ENCODE data around the gene DCLK3. TPM values are rescaled to one million over a fixed set of nuclear protein-coding genes. Genes with fewer than 3 reads are reported as not detected.

Gene DCLK3
- total and polyA plus RNA-seq, 2 of the 8 experiments (the other 6 are each of a cell fraction or from before 2014, with no cell fraction given): 0.27 to 0.63 TPM

GRCh38 chr3:36771931-36772330, 7.6 kb upstream of the DCLK3 start:
- TF ChIP-seq CHD2 (IDR thresholded peaks at IDR 0.05; ENCODE audit: low read length) (no peak), TAF1 (IDR thresholded peaks at IDR 0.05; ENCODE audit: low read depth, low read length) (no peak), SIN3A (conservative IDR thresholded peaks at IDR 0.05 in 1 of 2, IDR thresholded peaks at IDR 0.05 in 1 of 2; ENCODE audit: low read depth in 1 of 2, low read length in 2 of 2) (no peak), SIX5 (IDR thresholded peaks at IDR 0.05; ENCODE audit: low read depth, low read length) (no peak), POLR2A (IDR thresholded peaks at IDR 0.05; ENCODE audit: control extremely low read depth in 1 of 2, low read depth in 2 of 2, low read length in 2 of 2) (no peak), TEAD4 (IDR thresholded peaks at IDR 0.05; ENCODE audit: low read depth, low read length) (no peak), GTF2F1 (IDR thresholded peaks at IDR 0.05; ENCODE audit: borderline replicate concordance, low read depth, low read length) (no peak), KDM4A (IDR thresholded peaks at IDR 0.05; ENCODE audit: low read depth, low read length, severe bottlenecking) (no peak), ATF3 (IDR thresholded peaks at IDR 0.05; ENCODE audit: insufficient read depth, low read depth, low read length) (no peak), PHF8 (conservative IDR thresholded peaks at IDR 0.05; ENCODE audit: low read depth, low read length) (no peak), TAF7 (optimal IDR thresholded peaks at IDR 0.05; ENCODE audit: borderline replicate concordance, low read depth, low read length) (no peak), MAFK (IDR thresholded peaks at IDR 0.05; ENCODE audit: low read depth, low read length) (no peak), SAP30 (IDR thresholded peaks at IDR 0.05; ENCODE audit: insufficient read depth, insufficient replicate concordance, low read length) (no peak), TBP (IDR thresholded peaks at IDR 0.05; ENCODE audit: low read depth, low read length) (no peak)
- Histone ChIP-seq H3K23ac (ENCODE audit: insufficient read length) (no peak overlapping the region), H2BK120ac (replicated peaks; ENCODE audit: low read depth, low read length) (no peak overlapping the region), H2BK15ac (ENCODE audit: low read length) (no peak overlapping the region), H2BK20ac (ENCODE audit: low read length) (no peak overlapping the region), H3K4ac (replicated peaks; ENCODE audit: insufficient read length, low read depth, low read length) (no peak overlapping the region), H3K18ac (ENCODE audit: extremely low read depth, low read length) (no peak overlapping the region), H2AFZ (ENCODE audit: low read length) (no peak overlapping the region), H3K4me1 (replicated peaks in 1 of 4; ENCODE audit: control insufficient read depth in 3 of 4, insufficient read depth in 4 of 4, low read length in 3 of 4) (peaks cover 2 to 5% (median 3%) of the 10 kb centered on the region in 4 experiments; a peak in 3 of 7 replicates), H4K8ac (ENCODE audit: extremely low read depth, insufficient read depth, low read length) (no peak overlapping the region), H4K5ac (ENCODE audit: insufficient read length, low read depth, low read length) (no peak overlapping the region), H3K9ac (replicated peaks in 1 of 4; ENCODE audit: extremely low read depth in 1 of 4, low read depth in 3 of 4, low read length in 3 of 4) (no peak overlapping the region), H3K56ac (replicated peaks; ENCODE audit: insufficient read length, low read depth, low read length) (no peak overlapping the region), H3K27ac (ENCODE audit: low read depth, low read length) (no peak overlapping the region), H3K79me1 (ENCODE audit: low read depth, low read length) (no peaks in the 10 kb centered on the region), H3K23me2 (ENCODE audit: low read depth, low read length) (no peaks in the 10 kb centered on the region), H3K4me3 (ENCODE audit: extremely low read depth in 1 of 4, insufficient read depth in 2 of 4, low read depth in 3 of 4, low read length in 4 of 4) (no peak overlapping the region), H2BK12ac (ENCODE audit: low read depth, low read length) (no peak overlapping the region), H3K27me3 (replicated peaks in 1 of 4; ENCODE audit: control insufficient read depth in 3 of 4, extremely low read depth in 1 of 4, insufficient read depth in 3 of 4, low read length in 3 of 4) (no peaks in the 10 kb centered on the region; a peak in 1 of 7 replicates), H4K91ac (replicated peaks; ENCODE audit: insufficient read length, low read length) (no peak overlapping the region), H2BK5ac (ENCODE audit: low read depth, low read length) (no peak overlapping the region), H2AK5ac (ENCODE audit: low read depth, low read length) (no peak overlapping the region), H3K36me3 (ENCODE audit: control insufficient read depth in 2 of 4, insufficient read depth in 4 of 4, low read length in 3 of 4) (no peaks in the 10 kb centered on the region), H3K4me2 (ENCODE audit: insufficient read depth in 1 of 2, low read depth in 2 of 2, low read length in 2 of 2) (no peak overlapping the region), H3K9me3 (ENCODE audit: insufficient read depth in 2 of 2, low read depth in 1 of 2, low read length in 1 of 2) (no peaks in the 10 kb centered on the region), H3K79me2 (ENCODE audit: control insufficient read depth in 1 of 2, insufficient read depth in 2 of 2, low read length in 2 of 2) (no peaks in the 10 kb centered on the region), H3K14ac (ENCODE audit: insufficient read length) (no peak overlapping the region), H4K20me1 (replicated peaks in 1 of 2; ENCODE audit: control insufficient read depth in 1 of 2, insufficient read depth in 2 of 2, low read length in 2 of 2) (no peaks in the 10 kb centered on the region)
- DNase-seq (ENCODE audit: low read depth in 1 of 2, low spot score in 2 of 2) (no peak), FAIRE-seq (no peak)
- CTCF ChIA-PET (ENCODE audit: partially characterized antibody): interaction anchor here (1.4 kb wide), 1 partner anchor 18 kb away, joined by 3 read pairs; no protein-coding TSS in a partner anchor
- POLR2A ChIA-PET (ENCODE audit: partially characterized antibody): no interaction called here
